Uterus (tissue), 4 donors: ENCODE data around the gene LRSAM1. TPM values are rescaled to one million over a fixed set of nuclear protein-coding genes. Genes with fewer than 3 reads are reported as not detected.
A peak's percentile ranks its signal among the peaks of the same experiment; 100 is the strongest.

Source experiments
- DNase-seq, 2 donors: peaks; one replicate each; pipeline ENCODE4 v3.0.0-alpha.2; 2019 to 2020
- H3K27ac ChIP-seq, 2 donors: fragments of 200-600 bp; sonication (generic); 1 replicate in 1 of 2; 2 replicates in 1 of 2; pipeline ENCODE4 v1.5.1; 2016 to 2018
- H3K27me3 ChIP-seq, 2 donors: fragments of 200-600 bp; sonication (generic); one replicate each; pipeline ENCODE4 v1.5.1; 2018 to 2019; ENCODE audit warnings: control low read depth in 1 of 2
- H3K36me3 ChIP-seq, 2 donors: fragments of 200-600 bp; sonication (generic); one replicate each; pipeline ENCODE4 v1.5.1; 2019; ENCODE audit warnings: control low read depth in 1 of 2
- H3K4me1 ChIP-seq, 2 donors: fragments of 200-600 bp; sonication (generic); one replicate each; pipeline ENCODE4 v1.5.1; 2018 to 2019; ENCODE audit warnings: control low read depth in 1 of 2
- H3K4me3 ChIP-seq, 2 donors: fragments of 200-600 bp; sonication (generic); 1 replicate in 1 of 2; 2 replicates in 1 of 2; pipeline ENCODE4 v1.5.1; 2018 to 2019; ENCODE audit warnings: mild to moderate bottlenecking in 1 of 2
- H3K9me3 ChIP-seq, 2 donors: fragments of 200-600 bp; sonication (generic); one replicate each; pipeline ENCODE4 v1.5.1; 2019; ENCODE audit warnings: control low read depth in 1 of 2
- CTCF ChIP-seq, 4 experiments: fragments of 200-600 bp in 2 of 4; fragments of 450-650 bp in 2 of 4; sonication (generic) in 2 of 4; IDR thresholded peaks; one replicate each; pipeline ENCODE4 v1.5.1; 2016 to 2019; ENCODE audit warnings: antibody characterized with exemption in 4 of 4, mild to moderate bottlenecking in 2 of 4, moderate library complexity in 1 of 4
- POLR2A ChIP-seq, 2 donors: fragments of 450-650 bp; IDR thresholded peaks; one replicate each; pipeline ENCODE4 v1.6.1; 2016; ENCODE audit warnings: antibody characterized with exemption in 2 of 2, mild to moderate bottlenecking in 1 of 2, moderate library complexity in 1 of 2
- intact Hi-C: fragments of 100-400 bp; cut with DNase I; formaldehyde crosslinking; loops from one replicate; pipeline ENCODE4 v1.15.1; 2023; ENCODE audit warnings: low total_unique reads
- total RNA-seq, 4 donors: library from RNA; depleted of rRNA in 3 of 4; stranded (reverse); fragments of >200 nt in 3 of 4; gene quantifications; one replicate each; pipeline versions ENCODE4 v1.1.0 to v1.2.4, GENCODE V29; 2014 to 2023
- donor health status: DM: yes; HTN: yes; CAD: no.

LRSAM1 gene
- total RNA-seq, 4 donors from 2014 or later: 6.5 to 25.9 (median 11.3) TPM

- H3K27ac ChIP-seq: peak overlapping the region in 1 of 2 donors; percentile 21
- no peaks in the 10 kb centered on the region for H3K27me3 ChIP-seq
- H3K4me3 ChIP-seq: no peak overlapping the region
- TF ChIP-seq POLR2A (IDR thresholded peaks at IDR 0.05) (no peak), CTCF (IDR thresholded peaks at IDR 0.05) (peak in 3 of 4 experiments; percentile 39 to 51 (median 48))
- DNase-seq: peak in 1 of 2 donors; percentile 54
- H3K4me1 ChIP-seq: no peaks in the 10 kb centered on the region
- intact Hi-C loops: loop anchor here (10.0 kb wide), 1 partner anchor 419 kb away; no protein-coding TSS in a partner anchor
- H3K36me3 ChIP-seq: no peaks in the 10 kb centered on the region
- no peaks in the 10 kb centered on the region for H3K9me3 ChIP-seq
Observed at GRCh38 chr9:127505396-127506116, 54.2 kb downstream of the LRSAM1 start.

- Histone ChIP-seq H3K4me1 (no peaks in the 10 kb centered on the region), H3K36me3 (no peaks in the 10 kb centered on the region), H3K27ac (peak overlapping the region; percentile 21 to 25), H3K4me3 (no peak overlapping the region), H3K27me3 (no peaks in the 10 kb centered on the region), H3K9me3 (no peaks in the 10 kb centered on the region)
- intact Hi-C loops: loop anchor here (10.0 kb wide), 1 partner anchor 419 kb away; no protein-coding TSS in a partner anchor
- TF ChIP-seq CTCF (IDR thresholded peaks at IDR 0.05) (no peak), POLR2A (IDR thresholded peaks at IDR 0.05) (no peak)
- DNase-seq: no peak
Observed at GRCh38 chr9:127506117-127506813, 55.0 kb downstream of the LRSAM1 start.

GRCh38 chr9:127506814-127507750, 55.8 kb downstream of the LRSAM1 start:
- intact Hi-C loops: loop anchor here (10.0 kb wide), 1 partner anchor 418 kb away; no protein-coding TSS in a partner anchor
- no peak overlapping the region for H3K4me3 ChIP-seq
- H3K4me1 ChIP-seq: no peaks in the 10 kb centered on the region
- no peaks in the 10 kb centered on the region for H3K27me3 ChIP-seq
- peak overlapping the region; percentile 21 to 25 for H3K27ac ChIP-seq
- H3K9me3 ChIP-seq: no peaks in the 10 kb centered on the region
- no peak for DNase-seq
- no peaks in the 10 kb centered on the region for H3K36me3 ChIP-seq
- TF ChIP-seq CTCF (IDR thresholded peaks at IDR 0.05) (no peak), POLR2A (IDR thresholded peaks at IDR 0.05) (no peak)

GRCh38 chr9:127507751-127508648, 56.7 kb downstream of the LRSAM1 start:
- Histone ChIP-seq H3K27me3 (no peaks in the 10 kb centered on the region), H3K4me3 (no peak overlapping the region), H3K4me1 (no peaks in the 10 kb centered on the region), H3K27ac (no peak overlapping the region), H3K9me3 (no peaks in the 10 kb centered on the region), H3K36me3 (no peaks in the 10 kb centered on the region)
- TF ChIP-seq CTCF (IDR thresholded peaks at IDR 0.05): no peak
- no peak for TF ChIP-seq POLR2A (IDR thresholded peaks at IDR 0.05)
- DNase-seq: no peak
- intact Hi-C loops: loop anchor here (2.0 to 10.0 kb wide), 2 partner anchors 79 to 417 kb away; no protein-coding TSS in a partner anchor
